Breast epithelium (tissue), 4 donors: ENCODE results near the gene ANKRD16. TPM values are rescaled to one million over a fixed set of nuclear protein-coding genes. Genes with fewer than 3 reads are reported as not detected.
"Not testable (repeated sequence)": the region's sequence is repeated elsewhere in the genome, so short reads cannot be mapped to it uniquely, and the experiment has no call there.

Source experiments
- DNase-seq, 2 donors: peaks; one replicate each; pipeline ENCODE4 v3.0.0-alpha.2; 2019; ENCODE audit warnings: low spot score in 2 of 2
- H3K27ac ChIP-seq, 2 donors: fragments of 200-600 bp; sonication (generic) in 1 of 2; one replicate each; pipeline ENCODE4 v1.5.1; 2016 to 2019; ENCODE audit warnings: mild to moderate bottlenecking in 1 of 2
- H3K27me3 ChIP-seq, 2 donors: fragments of 200-600 bp; sonication (generic) in 1 of 2; one replicate each; pipeline versions ENCODE4 v1.5.1 to v1.6.0; 2017 to 2019; ENCODE audit warnings: control low read depth in 1 of 2, mild to moderate bottlenecking in 1 of 2
- H3K36me3 ChIP-seq: fragments of 200-600 bp; one replicate; pipeline ENCODE4 v1.5.1; 2019
- H3K4me1 ChIP-seq, 2 donors: fragments of 200-600 bp; sonication (generic); one replicate each; pipeline ENCODE4 v1.5.1; 2016 to 2019; ENCODE audit warnings: control low read depth in 1 of 2
- H3K4me3 ChIP-seq, 3 donors: fragments of 200-600 bp; sonication (generic); 1 replicate in 2 of 3; 2 replicates in 1 of 3; pipeline ENCODE4 v1.5.1; 2016 to 2019; ENCODE audit warnings: mild to moderate bottlenecking in 3 of 3, moderate library complexity in 2 of 3
- H3K9me3 ChIP-seq, 2 donors: fragments of 200-600 bp; sonication (generic) in 1 of 2; one replicate each; pipeline ENCODE4 v1.5.1; 2016 to 2019; ENCODE audit warnings: control low read depth in 1 of 2
- CTCF ChIP-seq, 3 donors: fragments of 450-650 bp; IDR thresholded peaks; one replicate each; pipeline ENCODE4 v1.5.1; 2016 to 2017; ENCODE audit warnings: antibody characterized with exemption in 3 of 3, mild to moderate bottlenecking in 3 of 3, moderate library complexity in 3 of 3
- POLR2A ChIP-seq: fragments of 450-650 bp; IDR thresholded peaks from one replicate; pipeline ENCODE4 v1.6.1; 2016; ENCODE audit warnings: antibody characterized with exemption, mild to moderate bottlenecking, moderate library complexity
- POLR2AphosphoS5 ChIP-seq, 3 donors: sonication (generic); formaldehyde crosslinking; IDR thresholded peaks; one replicate each; pipeline ENCODE4 v1.6.1; 2017; ENCODE audit warnings: antibody characterized with exemption in 3 of 3
- intact Hi-C: fragments of 100-400 bp; cut with DNase I; formaldehyde crosslinking; loops from one replicate; pipeline ENCODE4 v1.15.1; 2023; ENCODE audit warnings: low total_unique reads
- total RNA-seq, 3 donors: library from RNA; depleted of rRNA; stranded (reverse); fragments of >200 nt; gene quantifications; one replicate each; pipeline ENCODE4 v1.1.0, GENCODE V29; 2016

The ANKRD16 gene
- total RNA-seq, 3 donors from 2014 or later: 5.9 to 13.1 (median 8.8) TPM

GRCh38 chr10:5860066-5860465, 29.6 kb downstream of the ANKRD16 start:
- no peak overlapping the region for H3K27ac ChIP-seq
- DNase-seq: no peak
- no peaks in the 10 kb centered on the region for H3K36me3 ChIP-seq
- no peaks in the 10 kb centered on the region for H3K27me3 ChIP-seq
- TF ChIP-seq POLR2A (no peak), POLR2AphosphoS5 (IDR thresholded peaks at IDR 0.05) (no peak), CTCF (IDR thresholded peaks at IDR 0.05) (no peak)
- H3K4me1 ChIP-seq: no peaks in the 10 kb centered on the region
- H3K9me3 ChIP-seq: no peaks in the 10 kb centered on the region
- intact Hi-C loops: no loop called here
- no peak overlapping the region for H3K4me3 ChIP-seq

- intact Hi-C loops: no loop called here
- Histone ChIP-seq H3K9me3 (no peaks in the 10 kb centered on the region), H3K4me3 (no peak overlapping the region), H3K4me1 (no peaks in the 10 kb centered on the region), H3K27me3 (no peaks in the 10 kb centered on the region), H3K36me3 (no peaks in the 10 kb centered on the region), H3K27ac (no peak overlapping the region)
- DNase-seq: no peak
- no peak for TF ChIP-seq POLR2AphosphoS5 (IDR thresholded peaks at IDR 0.05)
- no peak for TF ChIP-seq POLR2A
- no peak for TF ChIP-seq CTCF (IDR thresholded peaks at IDR 0.05)
These were observed 30.9 kb downstream of the ANKRD16 start for GRCh38 chr10:5858811-5859210.

DNA sequence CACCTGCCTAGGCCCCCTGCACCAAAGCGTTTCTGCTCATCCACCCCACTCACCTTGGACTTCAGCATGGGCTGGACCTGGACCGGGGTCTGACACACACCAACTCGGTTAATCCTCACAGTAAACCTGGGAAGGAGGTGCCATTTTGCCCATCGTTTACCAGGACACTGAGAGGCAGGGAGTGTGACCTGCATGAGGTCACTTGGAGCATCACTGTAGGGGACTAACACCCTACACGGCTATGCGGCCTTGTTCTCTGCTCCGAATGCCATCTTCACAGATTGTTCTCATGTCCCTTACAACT, 33.0 kb downstream of the ANKRD16 start:
- no peaks in the 10 kb centered on the region for H3K4me1 ChIP-seq
- intact Hi-C loops: no loop called here
- no peak for TF ChIP-seq POLR2A
- no peak for TF ChIP-seq POLR2AphosphoS5 (IDR thresholded peaks at IDR 0.05)
- TF ChIP-seq CTCF (IDR thresholded peaks at IDR 0.05): no peak
- no peak overlapping the region for H3K27ac ChIP-seq
- DNase-seq: no peak
- no peaks in the 10 kb centered on the region for H3K27me3 ChIP-seq
- no peaks in the 10 kb centered on the region for H3K36me3 ChIP-seq
- no peaks in the 10 kb centered on the region for H3K9me3 ChIP-seq
- no peak overlapping the region for H3K4me3 ChIP-seq

- DNase-seq: no peak
- Histone ChIP-seq H3K27ac (no peak overlapping the region), H3K27me3 (no peaks in the 10 kb centered on the region), H3K4me1 (no peaks in the 10 kb centered on the region), H3K36me3 (no peaks in the 10 kb centered on the region), H3K4me3 (no peak overlapping the region), H3K9me3 (no peaks in the 10 kb centered on the region)
- TF ChIP-seq POLR2AphosphoS5 (IDR thresholded peaks at IDR 0.05): no peak
- no peak for TF ChIP-seq POLR2A
- no peak for TF ChIP-seq CTCF (IDR thresholded peaks at IDR 0.05)
- intact Hi-C loops: no loop called here
These were observed 33.6 kb downstream of the ANKRD16 start for GRCh38 chr10:5855979-5856700.

GRCh38 chr10:5854131-5854475, 35.6 kb downstream of the ANKRD16 start:
- Histone ChIP-seq H3K27ac (no peak overlapping the region), H3K36me3 (no peaks in the 10 kb centered on the region), H3K4me3 (no peak overlapping the region), H3K27me3 (no peaks in the 10 kb centered on the region), H3K4me1 (no peaks in the 10 kb centered on the region), H3K9me3 (no peaks in the 10 kb centered on the region)
- DNase-seq: no peak
- no peak for TF ChIP-seq POLR2A
- TF ChIP-seq POLR2AphosphoS5 (IDR thresholded peaks at IDR 0.05): no peak
- no peak for TF ChIP-seq CTCF (IDR thresholded peaks at IDR 0.05)
- intact Hi-C loops: no loop called here

- peak overlapping the region; percentile 40 to 71 for H3K27ac ChIP-seq
- not testable (repeated sequence) for DNase-seq
These were observed 43.0 kb downstream of the ANKRD16 start for GRCh38 chr10:5846667-5847066.

More at GRCh38 chr10:5846667-5847066, 43.0 kb downstream of the ANKRD16 start:
- H3K9me3 ChIP-seq, intact Hi-C loops, H3K36me3 ChIP-seq, H3K4me3 ChIP-seq, H3K27me3 ChIP-seq, H3K4me1 ChIP-seq: not testable (repeated sequence)
